ENCODE data around the gene DBF4B.

Gene DBF4B

GRCh38 chr17:44759916-44760243 is 51.4 kb downstream of the DBF4B start:
- no peaks in the 10 kb centered on the region for H3K36me3 Mint-ChIP-seq (ENCODE audit: low read depth)
- no peaks in the 10 kb centered on the region for H3K4me1 Mint-ChIP-seq (ENCODE audit: low read depth)
- DNase-seq (ENCODE audit: low spot score), result no peak
- no peak overlapping the region for H3K27ac Mint-ChIP-seq
- no peak overlapping the region for H3K4me3 Mint-ChIP-seq
- peaks cover 34% of the 10 kb centered on the region for H3K27me3 Mint-ChIP-seq (ENCODE audit: low read depth)
- no peaks in the 10 kb centered on the region for H3K9me3 Mint-ChIP-seq

GRCh38 chr17:44760474-44761308 is 52.2 kb downstream of the DBF4B start:
- peaks cover 34% of the 10 kb centered on the region for H3K27me3 Mint-ChIP-seq (ENCODE audit: low read depth)
- no peaks in the 10 kb centered on the region for H3K4me1 Mint-ChIP-seq (ENCODE audit: low read depth)
- H3K36me3 Mint-ChIP-seq (ENCODE audit: low read depth), result no peaks in the 10 kb centered on the region
- no peak for DNase-seq (ENCODE audit: low spot score)
- no peak overlapping the region for H3K27ac Mint-ChIP-seq
- no peaks in the 10 kb centered on the region for H3K9me3 Mint-ChIP-seq
- no peak overlapping the region for H3K4me3 Mint-ChIP-seq

GRCh38 chr17:44761932-44762810 is 53.7 kb downstream of the DBF4B start:
- no peaks in the 10 kb centered on the region for H3K36me3 Mint-ChIP-seq (ENCODE audit: low read depth)
- peaks cover 31% of the 10 kb centered on the region for H3K27me3 Mint-ChIP-seq (ENCODE audit: low read depth)
- H3K4me1 Mint-ChIP-seq (ENCODE audit: low read depth), result no peaks in the 10 kb centered on the region
- no peak overlapping the region for H3K27ac Mint-ChIP-seq
- H3K4me3 Mint-ChIP-seq, result no peak overlapping the region
- DNase-seq (ENCODE audit: low spot score), result no peak
- H3K9me3 Mint-ChIP-seq, result no peaks in the 10 kb centered on the region

- H3K4me1 Mint-ChIP-seq (ENCODE audit: low read depth), result peaks cover 4% of the 10 kb centered on the region
- H3K9me3 Mint-ChIP-seq, result no peaks in the 10 kb centered on the region
- no peaks in the 10 kb centered on the region for H3K36me3 Mint-ChIP-seq (ENCODE audit: low read depth)
- no peak for DNase-seq (ENCODE audit: low spot score)
- no peak overlapping the region for H3K4me3 Mint-ChIP-seq
- no peak overlapping the region for H3K27ac Mint-ChIP-seq
- peaks cover 25% of the 10 kb centered on the region for H3K27me3 Mint-ChIP-seq (ENCODE audit: low read depth)
Measured at GRCh38 chr17:44763170-44763569, 54.7 kb downstream of the DBF4B start.

GRCh38 chr17:44765965-44766364 is 57.5 kb downstream of the DBF4B start:
- Mint-ChIP-seq H3K27ac (no peak overlapping the region), H3K4me3 (no peak overlapping the region), H3K27me3 (ENCODE audit: low read depth) (peaks cover 21% of the 10 kb centered on the region), H3K4me1 (ENCODE audit: low read depth) (peaks cover 10% of the 10 kb centered on the region), H3K9me3 (no peaks in the 10 kb centered on the region), H3K36me3 (ENCODE audit: low read depth) (no peaks in the 10 kb centered on the region)
- DNase-seq (ENCODE audit: low spot score), result no peak

GRCh38 chr17:44766409-44767038 is 58.1 kb downstream of the DBF4B start:
- no peak overlapping the region for H3K4me3 Mint-ChIP-seq
- no peaks in the 10 kb centered on the region for H3K9me3 Mint-ChIP-seq
- peaks cover 10% of the 10 kb centered on the region for H3K4me1 Mint-ChIP-seq (ENCODE audit: low read depth)
- peaks cover 16% of the 10 kb centered on the region for H3K27me3 Mint-ChIP-seq (ENCODE audit: low read depth)
- H3K36me3 Mint-ChIP-seq (ENCODE audit: low read depth), result no peaks in the 10 kb centered on the region
- no peak overlapping the region for H3K27ac Mint-ChIP-seq
- DNase-seq (ENCODE audit: low spot score), result no peak

- DNase-seq (ENCODE audit: low spot score), result no peak
- Mint-ChIP-seq H3K27ac (no peak overlapping the region), H3K36me3 (ENCODE audit: low read depth) (no peaks in the 10 kb centered on the region), H3K27me3 (ENCODE audit: low read depth) (peaks cover 16% of the 10 kb centered on the region), H3K9me3 (no peaks in the 10 kb centered on the region), H3K4me1 (ENCODE audit: low read depth) (peaks cover 10% of the 10 kb centered on the region), H3K4me3 (no peak overlapping the region)
Measured at GRCh38 chr17:44767493-44767892, 59.0 kb downstream of the DBF4B start.

GRCh38 chr17:44768505-44769142 is 60.2 kb downstream of the DBF4B start:
- Mint-ChIP-seq H3K9me3 (no peaks in the 10 kb centered on the region), H3K27ac (no peak overlapping the region), H3K36me3 (ENCODE audit: low read depth) (no peaks in the 10 kb centered on the region), H3K27me3 (ENCODE audit: low read depth) (peaks cover 14% of the 10 kb centered on the region), H3K4me3 (no peak overlapping the region), H3K4me1 (ENCODE audit: low read depth) (peaks cover 10% of the 10 kb centered on the region)
- no peak for DNase-seq (ENCODE audit: low spot score)

- H3K36me3 Mint-ChIP-seq (ENCODE audit: low read depth), result no peaks in the 10 kb centered on the region
- H3K27ac Mint-ChIP-seq, result no peak overlapping the region
- DNase-seq (ENCODE audit: low spot score), result no peak
- peaks cover 11% of the 10 kb centered on the region for H3K27me3 Mint-ChIP-seq (ENCODE audit: low read depth)
- peaks cover 10% of the 10 kb centered on the region for H3K4me1 Mint-ChIP-seq (ENCODE audit: low read depth)
- no peaks in the 10 kb centered on the region for H3K9me3 Mint-ChIP-seq
- no peak overlapping the region for H3K4me3 Mint-ChIP-seq
Measured at GRCh38 chr17:44769230-44769629, 60.8 kb downstream of the DBF4B start.

- Mint-ChIP-seq H3K27me3 (ENCODE audit: low read depth) (peaks cover 11% of the 10 kb centered on the region), H3K9me3 (no peaks in the 10 kb centered on the region)
Measured at GRCh38 chr17:44769647-44770084, 61.2 kb downstream of the DBF4B start.

GRCh38 chr17:44770166-44770925 is 61.9 kb downstream of the DBF4B start:
- Mint-ChIP-seq H3K27me3 (ENCODE audit: low read depth) (peaks cover 11% of the 10 kb centered on the region), H3K27ac (no peak overlapping the region), H3K9me3 (no peaks in the 10 kb centered on the region), H3K4me1 (ENCODE audit: low read depth) (peaks cover 14% of the 10 kb centered on the region), H3K36me3 (ENCODE audit: low read depth) (no peaks in the 10 kb centered on the region), H3K4me3 (no peak overlapping the region)
- no peak for DNase-seq (ENCODE audit: low spot score)

More at GRCh38 chr17:44769647-44770084, 61.2 kb downstream of the DBF4B start:
- no peaks in the 10 kb centered on the region for H3K36me3 Mint-ChIP-seq (ENCODE audit: low read depth)
- H3K27ac Mint-ChIP-seq, result no peak overlapping the region
- peaks cover 11% of the 10 kb centered on the region for H3K4me1 Mint-ChIP-seq (ENCODE audit: low read depth)
- DNase-seq (ENCODE audit: low spot score), result no peak
- H3K4me3 Mint-ChIP-seq, result no peak overlapping the region

- no peak for DNase-seq (ENCODE audit: low spot score)
- Mint-ChIP-seq H3K4me3 (no peak overlapping the region), H3K36me3 (ENCODE audit: low read depth) (no peaks in the 10 kb centered on the region), H3K27me3 (ENCODE audit: low read depth) (peaks cover 16% of the 10 kb centered on the region), H3K27ac (no peak overlapping the region), H3K9me3 (no peaks in the 10 kb centered on the region), H3K4me1 (ENCODE audit: low read depth) (peaks cover 17% of the 10 kb centered on the region)
Measured at GRCh38 chr17:44772308-44773045, 64.0 kb downstream of the DBF4B start.

Measured in T-helper 2 cell treated with Interferon-gamma antibody and Interleukin-4, amounts not matched to agents 5 μg/mL and 100 μg/mL, for 36 hours (primary cell).